ENCODE results near the gene EEFSEC.

EEFSEC gene

DNA sequence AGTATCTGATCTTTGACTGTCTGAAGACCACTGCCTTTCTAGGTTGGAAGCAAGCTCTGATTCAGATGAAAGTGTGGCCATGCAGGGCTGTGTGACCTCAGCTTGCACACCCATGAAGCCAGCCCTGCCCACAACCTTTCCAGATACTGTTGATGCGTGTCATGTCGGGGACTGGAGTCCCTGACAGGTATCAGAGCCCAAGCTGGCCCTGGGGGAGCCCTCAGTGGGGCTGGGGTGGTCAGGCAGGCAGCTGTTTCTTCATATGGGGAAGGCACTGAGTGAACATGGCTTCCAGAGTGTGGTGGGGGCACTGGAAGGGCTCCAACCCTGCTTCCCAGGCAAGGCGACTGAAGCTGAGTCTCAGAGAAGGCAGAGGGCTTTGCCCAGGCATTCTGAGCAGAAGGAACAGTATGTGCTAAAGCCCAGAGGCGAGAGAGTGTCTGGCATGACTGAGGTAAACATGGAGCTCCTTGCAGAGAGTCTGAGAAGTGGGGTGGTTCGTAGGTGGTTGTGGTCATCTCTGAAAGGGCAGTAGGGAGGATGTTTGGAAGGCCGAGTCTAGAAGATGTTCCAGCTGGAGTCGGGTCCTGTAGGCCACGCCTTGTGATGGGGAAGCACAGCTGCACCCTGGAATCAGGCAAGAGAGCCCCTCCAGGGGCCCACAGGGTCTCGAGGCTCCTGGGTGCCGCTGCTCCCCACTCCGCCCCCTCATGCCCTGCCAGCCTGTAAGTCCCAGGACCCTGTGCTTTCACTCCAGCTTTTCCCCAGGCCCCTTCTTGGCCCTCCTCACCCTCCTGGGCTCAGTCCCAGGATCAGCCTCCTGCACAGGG is 122.2 kb downstream of the EEFSEC start:
- TF ChIP-seq, protein P1, sequence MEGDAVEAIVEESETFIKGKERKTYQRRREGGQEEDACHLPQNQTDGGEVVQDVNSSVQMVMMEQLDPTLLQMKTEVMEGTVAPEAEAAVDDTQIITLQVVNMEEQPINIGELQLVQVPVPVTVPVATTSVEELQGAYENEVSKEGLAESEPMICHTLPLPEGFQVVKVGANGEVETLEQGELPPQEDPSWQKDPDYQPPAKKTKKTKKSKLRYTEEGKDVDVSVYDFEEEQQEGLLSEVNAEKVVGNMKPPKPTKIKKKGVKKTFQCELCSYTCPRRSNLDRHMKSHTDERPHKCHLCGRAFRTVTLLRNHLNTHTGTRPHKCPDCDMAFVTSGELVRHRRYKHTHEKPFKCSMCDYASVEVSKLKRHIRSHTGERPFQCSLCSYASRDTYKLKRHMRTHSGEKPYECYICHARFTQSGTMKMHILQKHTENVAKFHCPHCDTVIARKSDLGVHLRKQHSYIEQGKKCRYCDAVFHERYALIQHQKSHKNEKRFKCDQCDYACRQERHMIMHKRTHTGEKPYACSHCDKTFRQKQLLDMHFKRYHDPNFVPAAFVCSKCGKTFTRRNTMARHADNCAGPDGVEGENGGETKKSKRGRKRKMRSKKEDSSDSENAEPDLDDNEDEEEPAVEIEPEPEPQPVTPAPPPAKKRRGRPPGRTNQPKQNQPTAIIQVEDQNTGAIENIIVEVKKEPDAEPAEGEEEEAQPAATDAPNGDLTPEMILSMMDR (IDR thresholded peaks at IDR 0.05; ENCODE audit: low read depth, low read length): no peak
- TF ChIP-seq EZH2phosphoT487 (IDR thresholded peaks at IDR 0.05; ENCODE audit: low read depth): no peak

DNA sequence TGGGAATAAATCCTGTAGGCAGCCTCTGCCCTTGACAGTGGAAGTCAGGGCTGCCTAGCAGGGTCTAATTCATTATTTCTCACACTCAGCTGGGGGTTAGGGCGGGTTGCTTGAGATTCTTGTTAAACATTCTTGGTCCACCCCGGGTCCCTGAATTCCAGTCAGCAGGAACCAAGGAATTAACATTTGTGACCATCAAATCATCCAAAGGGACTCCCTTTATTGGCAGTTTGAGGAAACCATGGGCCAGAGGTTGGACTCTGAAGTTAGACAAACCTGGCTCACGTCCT is 122.8 kb downstream of the EEFSEC start:
- Histone ChIP-seq H3K4me1 (ENCODE audit: low read length) (no peaks in the 10 kb centered on the region), H3K27ac (ENCODE audit: low read length) (no peak overlapping the region), H3K79me2 (ENCODE audit: low read length) (no peaks in the 10 kb centered on the region), H2AFZ (ENCODE audit: low read depth, low read length) (no peak overlapping the region), H3K4me3 (ENCODE audit: low read length) (no peak overlapping the region), H3K4me2 (ENCODE audit: low read length) (no peak overlapping the region), H3K36me3 (replicated peaks; ENCODE audit: low read depth, low read length) (no peaks in the 10 kb centered on the region), H3K27me3 (ENCODE audit: low read depth, low read length) (no peaks in the 10 kb centered on the region), H3K9ac (ENCODE audit: low read length) (no peak overlapping the region), H4K20me1 (ENCODE audit: insufficient read depth, low read length) (no peaks in the 10 kb centered on the region), H3K9me3 (ENCODE audit: insufficient read depth, low read length) (no peaks in the 10 kb centered on the region)
- no peak for TF ChIP-seq EZH2phosphoT487 (IDR thresholded peaks at IDR 0.05; ENCODE audit: low read depth)
- TF ChIP-seq, protein P1 (IDR thresholded peaks at IDR 0.05; ENCODE audit: low read depth, low read length): no peak

More for the DNA sequence above, 122.2 kb downstream of the EEFSEC start:
- Histone ChIP-seq H3K27ac (ENCODE audit: low read length) (no peak overlapping the region), H3K36me3 (replicated peaks; ENCODE audit: low read depth, low read length) (no peaks in the 10 kb centered on the region), H3K9me3 (ENCODE audit: insufficient read depth, low read length) (no peaks in the 10 kb centered on the region), H4K20me1 (ENCODE audit: insufficient read depth, low read length) (no peaks in the 10 kb centered on the region), H3K9ac (ENCODE audit: low read length) (no peak overlapping the region), H3K4me2 (ENCODE audit: low read length) (no peak overlapping the region), H3K4me1 (ENCODE audit: low read length) (no peaks in the 10 kb centered on the region), H3K27me3 (ENCODE audit: low read depth, low read length) (no peaks in the 10 kb centered on the region), H2AFZ (ENCODE audit: low read depth, low read length) (no peak overlapping the region), H3K79me2 (ENCODE audit: low read length) (no peaks in the 10 kb centered on the region), H3K4me3 (ENCODE audit: low read length) (no peak overlapping the region)

DNA sequence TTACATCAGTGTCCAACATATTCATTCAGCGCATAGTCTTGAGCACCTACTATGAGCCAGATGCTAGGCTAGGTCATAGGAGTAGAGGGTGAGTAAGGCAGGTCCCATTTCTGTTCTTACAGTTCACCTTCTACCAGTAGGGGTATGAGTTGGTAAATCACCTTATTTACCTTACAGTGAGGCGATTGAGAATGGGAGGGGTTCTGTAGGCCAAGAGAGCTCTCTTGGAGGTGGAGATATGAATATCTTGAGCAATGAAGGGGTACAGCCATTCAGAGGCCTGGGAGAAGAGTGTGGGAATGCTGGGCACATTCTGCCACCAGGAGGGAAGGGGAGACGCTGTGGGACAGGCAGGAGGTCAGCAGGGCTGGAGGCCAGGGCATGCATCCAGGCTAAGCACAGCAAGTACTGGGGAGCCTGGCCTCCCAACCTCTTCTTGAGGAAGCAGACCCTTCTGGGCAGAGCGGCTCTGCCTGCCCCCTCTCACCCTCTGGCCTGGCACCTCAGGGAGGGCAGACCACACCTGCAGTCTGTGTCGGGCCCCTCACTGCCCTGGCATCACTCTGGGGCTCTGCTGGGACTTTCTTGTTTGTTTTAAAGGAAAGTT is 123.4 kb downstream of the EEFSEC start:
- Histone ChIP-seq H3K4me1 (ENCODE audit: low read length) (no peaks in the 10 kb centered on the region), H3K4me3 (ENCODE audit: low read length) (no peak overlapping the region), H3K4me2 (ENCODE audit: low read length) (no peak overlapping the region), H3K36me3 (replicated peaks; ENCODE audit: low read depth, low read length) (no peaks in the 10 kb centered on the region), H3K9ac (ENCODE audit: low read length) (no peak overlapping the region), H2AFZ (ENCODE audit: low read depth, low read length) (no peak overlapping the region), H4K20me1 (ENCODE audit: insufficient read depth, low read length) (no peaks in the 10 kb centered on the region), H3K79me2 (ENCODE audit: low read length) (no peaks in the 10 kb centered on the region), H3K9me3 (ENCODE audit: insufficient read depth, low read length) (no peaks in the 10 kb centered on the region), H3K27me3 (ENCODE audit: low read depth, low read length) (no peaks in the 10 kb centered on the region), H3K27ac (ENCODE audit: low read length) (no peak overlapping the region)
- TF ChIP-seq, protein P1 (IDR thresholded peaks at IDR 0.05; ENCODE audit: low read depth, low read length): no peak
- no peak for TF ChIP-seq EZH2phosphoT487 (IDR thresholded peaks at IDR 0.05; ENCODE audit: low read depth)

DNA sequence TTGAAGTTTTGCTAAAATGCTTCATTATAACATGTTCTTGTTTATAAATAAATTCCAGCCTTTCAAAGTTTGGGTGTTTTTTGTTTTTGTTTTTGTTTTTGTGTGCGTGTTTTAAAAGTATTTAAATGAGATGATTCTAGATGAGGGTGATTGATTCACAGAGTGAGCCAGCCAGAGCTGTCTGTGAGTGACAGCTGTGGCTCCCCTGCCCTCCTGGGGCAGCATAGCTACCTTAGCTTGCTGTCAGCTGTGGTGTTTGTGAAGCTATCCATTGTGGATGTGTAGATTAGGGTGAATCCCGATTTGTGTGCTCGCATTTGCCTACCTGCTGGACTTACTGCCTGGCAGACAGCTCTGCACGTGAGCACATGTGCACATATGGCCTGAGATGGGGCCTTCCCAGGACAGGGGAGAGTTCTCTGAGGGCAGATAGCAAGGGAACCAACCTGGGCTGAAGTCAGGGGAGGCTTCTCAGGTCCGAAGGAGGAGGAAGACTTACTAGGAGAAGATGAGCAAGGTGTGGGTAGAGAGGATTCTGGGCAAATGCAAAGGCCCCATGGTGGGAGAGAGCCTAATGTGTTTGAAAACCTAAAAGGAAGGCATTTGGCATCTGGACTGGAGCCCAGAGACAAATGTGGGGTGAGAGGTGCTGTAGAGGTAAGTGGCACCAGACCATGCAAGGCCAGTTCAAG is 124.2 kb downstream of the EEFSEC start:
- Histone ChIP-seq H3K79me2 (ENCODE audit: low read length) (no peaks in the 10 kb centered on the region), H3K4me3 (ENCODE audit: low read length) (no peak overlapping the region), H3K9ac (ENCODE audit: low read length) (no peak overlapping the region), H3K4me2 (ENCODE audit: low read length) (no peak overlapping the region), H3K36me3 (replicated peaks; ENCODE audit: low read depth, low read length) (no peaks in the 10 kb centered on the region), H2AFZ (ENCODE audit: low read depth, low read length) (no peak overlapping the region), H3K9me3 (ENCODE audit: insufficient read depth, low read length) (no peaks in the 10 kb centered on the region), H3K4me1 (ENCODE audit: low read length) (no peaks in the 10 kb centered on the region), H4K20me1 (ENCODE audit: insufficient read depth, low read length) (no peaks in the 10 kb centered on the region), H3K27ac (ENCODE audit: low read length) (no peak overlapping the region), H3K27me3 (ENCODE audit: low read depth, low read length) (no peaks in the 10 kb centered on the region)
- TF ChIP-seq, protein P1 (IDR thresholded peaks at IDR 0.05; ENCODE audit: low read depth, low read length): no peak
- TF ChIP-seq EZH2phosphoT487 (IDR thresholded peaks at IDR 0.05; ENCODE audit: low read depth): no peak

Data from OCI-LY3 (cell line).